HS-5 (cell line): ENCODE data around the gene COX7A1.

Source experiments
- DNase-seq: peaks from one replicate; pipeline ENCODE4 v3.0.0-alpha.2; 2012; ENCODE audit warnings: low read depth

Gene COX7A1

GRCh38 chr19:36111200-36111539 is 41.1 kb downstream of the COX7A1 start:
- DNase-seq = no peak

GRCh38 chr19:36110487-36111199 is 41.6 kb downstream of the COX7A1 start, which contains the start of gene OVOL3:
OVOL3 (plus strand) TSS chr19:36111143; CDS start chr19:36111203, 60 bp downstream.
- DNase-seq = no peak

GRCh38 chr19:36108684-36109083 is 43.6 kb downstream of the COX7A1 start:
- no peak for DNase-seq

GRCh38 chr19:36106991-36107390 is 45.3 kb downstream of the COX7A1 start:
- DNase-seq = no peak

GRCh38 chr19:36106441-36106840 is 45.8 kb downstream of the COX7A1 start:
- DNase-seq = no peak

- no peak for DNase-seq
Measured at GRCh38 chr19:36103842-36104552, 48.2 kb downstream of the COX7A1 start.

- no peak for DNase-seq
Measured at GRCh38 chr19:36103040-36103626, 49.1 kb downstream of the COX7A1 start.

- DNase-seq = no peak
Measured at GRCh38 chr19:36101550-36102327, 50.5 kb downstream of the COX7A1 start.
